GM23338 (cell line): Measurements from ENCODE around the gene CENPX.

Experiments used
- CREB1 ChIP-seq: fragments of 250-450 bp; sonication (Bioruptor Pico); IDR thresholded peaks from 2 replicates; pipeline ENCODE4 v1.5.0; 2020; ENCODE audit warnings: low read depth, mild to moderate bottlenecking, moderate library complexity
- EZH2 ChIP-seq: fragments of 200-600 bp; sonication (generic); IDR thresholded peaks from one replicate; pipeline ENCODE4 v1.8.0; 2017; ENCODE audit warnings: antibody characterized with exemption, mild to moderate bottlenecking, low read depth; ENCODE audit not compliant: unreplicated experiment
- EZH2phosphoT487 ChIP-seq: fragments of 200-600 bp; sonication (generic); IDR thresholded peaks from one replicate; pipeline ENCODE4 v1.8.1; 2018; ENCODE audit warnings: antibody characterized with exemption; ENCODE audit not compliant: unreplicated experiment
- JUNB ChIP-seq: IDR thresholded peaks from one replicate; pipeline ENCODE4 v1.6.1; 2016; ENCODE audit warnings: antibody characterized with exemption; ENCODE audit not compliant: unreplicated experiment
- NANOG ChIP-seq: IDR thresholded peaks from 2 replicates; pipeline ENCODE4 v1.6.1; 2016; ENCODE audit warnings: antibody characterized with exemption, borderline replicate concordance
- POLR2AphosphoS5 ChIP-seq: IDR thresholded peaks from 2 replicates; pipeline ENCODE4 v1.6.1; 2016; ENCODE audit warnings: antibody characterized with exemption, low read depth
- STAT1 ChIP-seq: IDR thresholded peaks from one replicate; pipeline ENCODE4 v1.6.1; 2016; ENCODE audit warnings: antibody characterized with exemption; ENCODE audit not compliant: unreplicated experiment
- ZNF114 ChIP-seq: fragments of 250-450 bp; sonication (Bioruptor Pico); IDR thresholded peaks from 2 replicates; pipeline ENCODE4 v1.5.0; 2020; ENCODE audit warnings: mild to moderate bottlenecking, moderate library complexity
- TF ChIP-seq, protein P1 (sequence below), 2 experiments: fragments of 200-600 bp in 1 of 2; sonication (generic) in 1 of 2; conservative IDR thresholded peaks; 2 replicates each; pipeline versions ENCODE4 v1.5.1 to v1.6.1; 2016 to 2017; ENCODE audit warnings: antibody characterized with exemption in 2 of 2, low read depth in 2 of 2, mild to moderate bottlenecking in 2 of 2, moderate library complexity in 1 of 2
- TF ChIP-seq, protein P2 (sequence below): IDR thresholded peaks from one replicate; pipeline ENCODE4 v1.6.1; 2018; ENCODE audit warnings: antibody characterized with exemption; ENCODE audit not compliant: unreplicated experiment
- TF ChIP-seq, protein P3 (sequence below): fragments of 250-450 bp; sonication (Bioruptor Pico); IDR thresholded peaks from 2 replicates; pipeline ENCODE4 v1.5.0; 2020; ENCODE audit warnings: mild to moderate bottlenecking, moderate library complexity
- TF ChIP-seq, protein P4 (sequence below): IDR thresholded peaks from 2 replicates; pipeline ENCODE4 v1.6.1; 2016; ENCODE audit warnings: antibody characterized with exemption

DNA sequence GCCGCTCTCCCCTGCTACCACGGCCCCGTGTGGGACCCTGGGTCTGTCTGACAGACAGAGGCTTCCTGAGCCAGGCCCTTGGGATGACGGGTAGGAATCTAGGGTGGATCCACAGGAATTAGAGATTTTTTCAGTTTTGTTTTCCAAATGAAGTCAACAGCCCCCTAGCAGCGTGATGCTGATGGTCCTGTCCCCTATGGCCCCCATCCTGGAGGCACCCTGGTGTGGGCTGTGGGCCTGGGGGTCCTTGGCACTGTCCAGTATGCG is 15.5 kb downstream of the CENPX start:
- TF ChIP-seq, protein P1, sequence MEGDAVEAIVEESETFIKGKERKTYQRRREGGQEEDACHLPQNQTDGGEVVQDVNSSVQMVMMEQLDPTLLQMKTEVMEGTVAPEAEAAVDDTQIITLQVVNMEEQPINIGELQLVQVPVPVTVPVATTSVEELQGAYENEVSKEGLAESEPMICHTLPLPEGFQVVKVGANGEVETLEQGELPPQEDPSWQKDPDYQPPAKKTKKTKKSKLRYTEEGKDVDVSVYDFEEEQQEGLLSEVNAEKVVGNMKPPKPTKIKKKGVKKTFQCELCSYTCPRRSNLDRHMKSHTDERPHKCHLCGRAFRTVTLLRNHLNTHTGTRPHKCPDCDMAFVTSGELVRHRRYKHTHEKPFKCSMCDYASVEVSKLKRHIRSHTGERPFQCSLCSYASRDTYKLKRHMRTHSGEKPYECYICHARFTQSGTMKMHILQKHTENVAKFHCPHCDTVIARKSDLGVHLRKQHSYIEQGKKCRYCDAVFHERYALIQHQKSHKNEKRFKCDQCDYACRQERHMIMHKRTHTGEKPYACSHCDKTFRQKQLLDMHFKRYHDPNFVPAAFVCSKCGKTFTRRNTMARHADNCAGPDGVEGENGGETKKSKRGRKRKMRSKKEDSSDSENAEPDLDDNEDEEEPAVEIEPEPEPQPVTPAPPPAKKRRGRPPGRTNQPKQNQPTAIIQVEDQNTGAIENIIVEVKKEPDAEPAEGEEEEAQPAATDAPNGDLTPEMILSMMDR (conservative IDR thresholded peaks at IDR 0.05; ENCODE audit: low read depth in 2 of 2), result no peak
- TF ChIP-seq POLR2AphosphoS5, result no peak
- TF ChIP-seq EZH2, result no peak
- TF ChIP-seq CREB1 (CRISPR knock-in tag), result no peak
- TF ChIP-seq NANOG, result no peak
- TF ChIP-seq ZNF114 (CRISPR knock-in tag), result no peak
- no peak for TF ChIP-seq EZH2phosphoT487
- TF ChIP-seq, protein P2, sequence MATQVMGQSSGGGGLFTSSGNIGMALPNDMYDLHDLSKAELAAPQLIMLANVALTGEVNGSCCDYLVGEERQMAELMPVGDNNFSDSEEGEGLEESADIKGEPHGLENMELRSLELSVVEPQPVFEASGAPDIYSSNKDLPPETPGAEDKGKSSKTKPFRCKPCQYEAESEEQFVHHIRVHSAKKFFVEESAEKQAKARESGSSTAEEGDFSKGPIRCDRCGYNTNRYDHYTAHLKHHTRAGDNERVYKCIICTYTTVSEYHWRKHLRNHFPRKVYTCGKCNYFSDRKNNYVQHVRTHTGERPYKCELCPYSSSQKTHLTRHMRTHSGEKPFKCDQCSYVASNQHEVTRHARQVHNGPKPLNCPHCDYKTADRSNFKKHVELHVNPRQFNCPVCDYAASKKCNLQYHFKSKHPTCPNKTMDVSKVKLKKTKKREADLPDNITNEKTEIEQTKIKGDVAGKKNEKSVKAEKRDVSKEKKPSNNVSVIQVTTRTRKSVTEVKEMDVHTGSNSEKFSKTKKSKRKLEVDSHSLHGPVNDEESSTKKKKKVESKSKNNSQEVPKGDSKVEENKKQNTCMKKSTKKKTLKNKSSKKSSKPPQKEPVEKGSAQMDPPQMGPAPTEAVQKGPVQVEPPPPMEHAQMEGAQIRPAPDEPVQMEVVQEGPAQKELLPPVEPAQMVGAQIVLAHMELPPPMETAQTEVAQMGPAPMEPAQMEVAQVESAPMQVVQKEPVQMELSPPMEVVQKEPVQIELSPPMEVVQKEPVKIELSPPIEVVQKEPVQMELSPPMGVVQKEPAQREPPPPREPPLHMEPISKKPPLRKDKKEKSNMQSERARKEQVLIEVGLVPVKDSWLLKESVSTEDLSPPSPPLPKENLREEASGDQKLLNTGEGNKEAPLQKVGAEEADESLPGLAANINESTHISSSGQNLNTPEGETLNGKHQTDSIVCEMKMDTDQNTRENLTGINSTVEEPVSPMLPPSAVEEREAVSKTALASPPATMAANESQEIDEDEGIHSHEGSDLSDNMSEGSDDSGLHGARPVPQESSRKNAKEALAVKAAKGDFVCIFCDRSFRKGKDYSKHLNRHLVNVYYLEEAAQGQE, result no peak
- TF ChIP-seq, protein P3, sequence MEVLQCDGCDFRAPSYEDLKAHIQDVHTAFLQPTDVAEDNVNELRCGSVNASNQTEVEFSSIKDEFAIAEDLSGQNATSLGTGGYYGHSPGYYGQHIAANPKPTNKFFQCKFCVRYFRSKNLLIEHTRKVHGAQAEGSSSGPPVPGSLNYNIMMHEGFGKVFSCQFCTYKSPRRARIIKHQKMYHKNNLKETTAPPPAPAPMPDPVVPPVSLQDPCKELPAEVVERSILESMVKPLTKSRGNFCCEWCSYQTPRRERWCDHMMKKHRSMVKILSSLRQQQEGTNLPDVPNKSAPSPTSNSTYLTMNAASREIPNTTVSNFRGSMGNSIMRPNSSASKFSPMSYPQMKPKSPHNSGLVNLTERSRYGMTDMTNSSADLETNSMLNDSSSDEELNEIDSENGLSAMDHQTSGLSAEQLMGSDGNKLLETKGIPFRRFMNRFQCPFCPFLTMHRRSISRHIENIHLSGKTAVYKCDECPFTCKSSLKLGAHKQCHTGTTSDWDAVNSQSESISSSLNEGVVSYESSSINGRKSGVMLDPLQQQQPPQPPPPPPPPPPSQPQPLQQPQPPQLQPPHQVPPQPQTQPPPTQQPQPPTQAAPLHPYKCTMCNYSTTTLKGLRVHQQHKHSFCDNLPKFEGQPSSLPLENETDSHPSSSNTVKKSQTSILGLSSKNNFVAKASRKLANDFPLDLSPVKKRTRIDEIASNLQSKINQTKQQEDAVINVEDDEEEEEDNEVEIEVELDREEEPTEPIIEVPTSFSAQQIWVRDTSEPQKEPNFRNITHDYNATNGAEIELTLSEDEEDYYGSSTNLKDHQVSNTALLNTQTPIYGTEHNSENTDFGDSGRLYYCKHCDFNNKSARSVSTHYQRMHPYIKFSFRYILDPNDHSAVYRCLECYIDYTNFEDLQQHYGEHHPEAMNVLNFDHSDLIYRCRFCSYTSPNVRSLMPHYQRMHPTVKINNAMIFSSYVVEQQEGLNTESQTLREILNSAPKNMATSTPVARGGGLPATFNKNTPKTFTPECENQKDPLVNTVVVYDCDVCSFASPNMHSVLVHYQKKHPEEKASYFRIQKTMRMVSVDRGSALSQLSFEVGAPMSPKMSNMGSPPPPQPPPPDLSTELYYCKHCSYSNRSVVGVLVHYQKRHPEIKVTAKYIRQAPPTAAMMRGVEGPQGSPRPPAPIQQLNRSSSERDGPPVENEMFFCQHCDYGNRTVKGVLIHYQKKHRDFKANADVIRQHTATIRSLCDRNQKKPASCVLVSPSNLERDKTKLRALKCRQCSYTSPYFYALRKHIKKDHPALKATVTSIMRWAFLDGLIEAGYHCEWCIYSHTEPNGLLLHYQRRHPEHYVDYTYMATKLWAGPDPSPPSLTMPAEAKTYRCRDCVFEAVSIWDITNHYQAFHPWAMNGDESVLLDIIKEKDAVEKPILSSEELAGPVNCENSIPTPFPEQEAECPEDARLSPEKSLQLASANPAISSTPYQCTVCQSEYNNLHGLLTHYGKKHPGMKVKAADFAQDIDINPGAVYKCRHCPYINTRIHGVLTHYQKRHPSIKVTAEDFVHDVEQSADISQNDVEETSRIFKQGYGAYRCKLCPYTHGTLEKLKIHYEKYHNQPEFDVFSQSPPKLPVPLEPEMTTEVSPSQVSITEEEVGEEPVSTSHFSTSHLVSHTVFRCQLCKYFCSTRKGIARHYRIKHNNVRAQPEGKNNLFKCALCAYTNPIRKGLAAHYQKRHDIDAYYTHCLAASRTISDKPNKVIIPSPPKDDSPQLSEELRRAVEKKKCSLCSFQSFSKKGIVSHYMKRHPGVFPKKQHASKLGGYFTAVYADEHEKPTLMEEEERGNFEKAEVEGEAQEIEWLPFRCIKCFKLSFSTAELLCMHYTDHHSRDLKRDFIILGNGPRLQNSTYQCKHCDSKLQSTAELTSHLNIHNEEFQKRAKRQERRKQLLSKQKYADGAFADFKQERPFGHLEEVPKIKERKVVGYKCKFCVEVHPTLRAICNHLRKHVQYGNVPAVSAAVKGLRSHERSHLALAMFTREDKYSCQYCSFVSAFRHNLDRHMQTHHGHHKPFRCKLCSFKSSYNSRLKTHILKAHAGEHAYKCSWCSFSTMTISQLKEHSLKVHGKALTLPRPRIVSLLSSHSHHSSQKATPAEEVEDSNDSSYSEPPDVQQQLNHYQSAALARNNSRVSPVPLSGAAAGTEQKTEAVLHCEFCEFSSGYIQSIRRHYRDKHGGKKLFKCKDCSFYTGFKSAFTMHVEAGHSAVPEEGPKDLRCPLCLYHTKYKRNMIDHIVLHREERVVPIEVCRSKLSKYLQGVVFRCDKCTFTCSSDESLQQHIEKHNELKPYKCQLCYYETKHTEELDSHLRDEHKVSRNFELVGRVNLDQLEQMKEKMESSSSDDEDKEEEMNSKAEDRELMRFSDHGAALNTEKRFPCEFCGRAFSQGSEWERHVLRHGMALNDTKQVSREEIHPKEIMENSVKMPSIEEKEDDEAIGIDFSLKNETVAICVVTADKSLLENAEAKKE (CRISPR knock-in tag), result no peak
- TF ChIP-seq STAT1, result no peak
- no peak for TF ChIP-seq JUNB
- TF ChIP-seq, protein P4, sequence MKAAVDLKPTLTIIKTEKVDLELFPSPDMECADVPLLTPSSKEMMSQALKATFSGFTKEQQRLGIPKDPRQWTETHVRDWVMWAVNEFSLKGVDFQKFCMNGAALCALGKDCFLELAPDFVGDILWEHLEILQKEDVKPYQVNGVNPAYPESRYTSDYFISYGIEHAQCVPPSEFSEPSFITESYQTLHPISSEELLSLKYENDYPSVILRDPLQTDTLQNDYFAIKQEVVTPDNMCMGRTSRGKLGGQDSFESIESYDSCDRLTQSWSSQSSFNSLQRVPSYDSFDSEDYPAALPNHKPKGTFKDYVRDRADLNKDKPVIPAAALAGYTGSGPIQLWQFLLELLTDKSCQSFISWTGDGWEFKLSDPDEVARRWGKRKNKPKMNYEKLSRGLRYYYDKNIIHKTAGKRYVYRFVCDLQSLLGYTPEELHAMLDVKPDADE, result no peak
